GM12891 (cell line): ENCODE results near the gene PLCD1.

Experiments used
- PAX5 ChIP-seq: IDR thresholded peaks from 2 replicates; pipeline ENCODE4 v1.6.1; 2011; ENCODE audit warnings: low read length, moderate library complexity, mild to moderate bottlenecking; ENCODE audit not compliant: insufficient read depth, severe bottlenecking
- POLR2A ChIP-seq: IDR thresholded peaks from 2 replicates; pipeline ENCODE4 v1.6.1; 2011; ENCODE audit warnings: low read depth, low read length, control low read depth
- POLR2AphosphoS5 ChIP-seq: IDR thresholded peaks from 2 replicates; pipeline ENCODE4 v1.6.1; 2011; ENCODE audit warnings: low read depth, low read length, control low read depth
- POU2F2 ChIP-seq: IDR thresholded peaks from 2 replicates; pipeline ENCODE4 v1.6.1; 2011; ENCODE audit warnings: low read depth, mild to moderate bottlenecking, control low read depth, low read length, moderate library complexity
- TAF1 ChIP-seq: IDR thresholded peaks from 2 replicates; pipeline ENCODE4 v1.6.1; 2011; ENCODE audit warnings: low read depth, low read length, control low read depth

- TF ChIP-seq POLR2A (no peak), POLR2AphosphoS5 (no peak), TAF1 (no peak), POU2F2 (no peak), PAX5 (no peak)
Measured at GRCh38 chr3:38062809-38063208, 33.4 kb upstream of the PLCD1 start.
